Suprapubic skin (tissue), 4 donors: Measurements from ENCODE around the gene DDX56. TPM values are rescaled to one million over a fixed set of nuclear protein-coding genes. Genes with fewer than 3 reads are reported as not detected.

Experiments used
- DNase-seq, 2 donors: peaks; one replicate each; pipeline ENCODE4 v3.0.0-alpha.2; 2019; ENCODE audit warnings: low spot score in 2 of 2
- H3K27ac ChIP-seq: fragments of 200-600 bp; sonication (generic); one replicate; pipeline ENCODE4 v1.5.1; 2019
- H3K27me3 ChIP-seq: fragments of 200-600 bp; sonication (generic); one replicate; pipeline ENCODE4 v1.5.1; 2019
- H3K36me3 ChIP-seq: fragments of 200-600 bp; sonication (generic); one replicate; pipeline ENCODE4 v1.5.1; 2019
- H3K4me1 ChIP-seq: fragments of 200-600 bp; sonication (generic); one replicate; pipeline ENCODE4 v1.5.1; 2019
- H3K4me3 ChIP-seq: fragments of 200-600 bp; sonication (generic); one replicate; pipeline ENCODE4 v1.5.1; 2019; ENCODE audit warnings: mild to moderate bottlenecking
- H3K9me3 ChIP-seq: fragments of 200-600 bp; sonication (generic); one replicate; pipeline ENCODE4 v1.5.1; 2019
- CTCF ChIP-seq, 2 donors: fragments of 200-600 bp in 1 of 2; fragments of 450-650 bp in 1 of 2; sonication (generic) in 1 of 2; IDR thresholded peaks; one replicate each; pipeline ENCODE4 v1.5.1; 2016 to 2019; ENCODE audit warnings: antibody characterized with exemption in 2 of 2, mild to moderate bottlenecking in 1 of 2, moderate library complexity in 1 of 2
- EP300 ChIP-seq: sonication (generic); formaldehyde crosslinking; IDR thresholded peaks from one replicate; pipeline ENCODE4 v1.6.1; 2017; ENCODE audit warnings: antibody characterized with exemption
- POLR2A ChIP-seq, 2 donors: fragments of 450-650 bp; IDR thresholded peaks; one replicate each; pipeline ENCODE4 v1.6.1; 2017; ENCODE audit warnings: antibody characterized with exemption in 2 of 2, mild to moderate bottlenecking in 2 of 2, moderate library complexity in 2 of 2
- POLR2AphosphoS5 ChIP-seq, 3 donors: sonication (generic); formaldehyde crosslinking; IDR thresholded peaks; one replicate each; pipeline ENCODE4 v1.6.1; 2017; ENCODE audit warnings: antibody characterized with exemption in 3 of 3
- WGBS: methylation state at CpG from one replicate; pipeline ENCODE4 v1.1.5; 2018; 5-methylcytosine and 5-hydroxymethylcytosine counted together
- total RNA-seq, 4 donors: library from RNA; depleted of rRNA; stranded (reverse); fragments of >200 nt; gene quantifications; one replicate each; pipeline ENCODE4 v1.1.0, GENCODE V29; 2016

DDX56 gene
- 100 to 1,000 TPM in 1 of 4 donors, 10 to 100 TPM in 3; 58.3 to 109 (median 69.5) TPM for total RNA-seq

- Histone ChIP-seq H3K4me3 (peak within 1 kb of the TSS; percentile 79), H3K27me3 (no peaks in the 10 kb centered on the region), H3K9me3 (no peaks in the 10 kb centered on the region), H3K36me3 (peaks cover 54% of the 10 kb centered on the region), H3K4me1 (peaks cover 29% of the 10 kb centered on the region), H3K27ac (peak within 1 kb of the TSS; percentile 90)
- peak; percentile 96 for DNase-seq
- WGBS: 0% methylated on average over 10 of the region's 74 CpGs
- TF ChIP-seq POLR2A (IDR thresholded peaks at IDR 0.05) (peak; percentile 34 to 85), POLR2AphosphoS5 (IDR thresholded peaks at IDR 0.05) (peak; percentile 56 to 71 (median 68)), CTCF (IDR thresholded peaks at IDR 0.05) (no peak)
Measured at GRCh38 chr7:44573464-44574286, at the start of gene DDX56. TSS of gene DDX56 (minus strand) at chr7:44573908. CDS start at chr7:44573895, 13 bp downstream.

- no peak for TF ChIP-seq CTCF (IDR thresholded peaks at IDR 0.05)
- Histone ChIP-seq H3K4me1 (peaks cover 58% of the 10 kb centered on the region), H3K27me3 (no peaks in the 10 kb centered on the region), H3K27ac (peak overlapping the region; percentile 53), H3K9me3 (no peaks in the 10 kb centered on the region), H3K36me3 (peaks cover 27% of the 10 kb centered on the region), H3K4me3 (no peak overlapping the region)
- WGBS: 73% methylated on average over 5 of the region's 5 CpGs
- DNase-seq: peak in 1 of 2 donors; percentile 69
Measured at GRCh38 chr7:44622342-44623151, 48.8 kb upstream of the DDX56 start.

GRCh38 chr7:44621750-44622103 is 48.0 kb upstream of the DDX56 start:
- Histone ChIP-seq H3K27me3 (no peaks in the 10 kb centered on the region), H3K36me3 (peaks cover 23% of the 10 kb centered on the region), H3K27ac (peak overlapping the region; percentile 78), H3K9me3 (no peaks in the 10 kb centered on the region), H3K4me3 (no peak overlapping the region), H3K4me1 (peaks cover 64% of the 10 kb centered on the region)
- DNase-seq: peak in 1 of 2 donors; percentile 29
- TF ChIP-seq EP300: no peak
- no peak for TF ChIP-seq POLR2AphosphoS5 (IDR thresholded peaks at IDR 0.05)
- TF ChIP-seq CTCF (IDR thresholded peaks at IDR 0.05): no peak
- no peak for TF ChIP-seq POLR2A (IDR thresholded peaks at IDR 0.05)
- WGBS: 83% methylated on average over 5 of the region's 5 CpGs

GRCh38 chr7:44621034-44621749 is 47.5 kb upstream of the DDX56 start:
- Histone ChIP-seq H3K9me3 (no peaks in the 10 kb centered on the region), H3K4me3 (no peak overlapping the region), H3K4me1 (peaks cover 59% of the 10 kb centered on the region), H3K36me3 (peaks cover 18% of the 10 kb centered on the region), H3K27ac (peak overlapping the region; percentile 78), H3K27me3 (no peaks in the 10 kb centered on the region)
- no peak for TF ChIP-seq POLR2A (IDR thresholded peaks at IDR 0.05)
- no peak for TF ChIP-seq EP300
- TF ChIP-seq POLR2AphosphoS5 (IDR thresholded peaks at IDR 0.05): no peak
- no peak for TF ChIP-seq CTCF (IDR thresholded peaks at IDR 0.05)
- WGBS: 71% methylated on average over 11 of the region's 11 CpGs
- peak in 1 of 2 donors; percentile 80 for DNase-seq
